Skeletal muscle tissue (tissue), 4 donors: Measurements from ENCODE around the gene CCDC24. TPM values are rescaled to one million over a fixed set of nuclear protein-coding genes. Genes with fewer than 3 reads are reported as not detected.

ENCODE experiments used
- H3K27ac ChIP-seq: one replicate; pipeline ENCODE4 v1.7.0; 2013; ENCODE audit warnings: mild to moderate bottlenecking, low read depth, low read length, inconsistent platforms
- H3K27me3 ChIP-seq, 3 donors: one replicate each; pipeline ENCODE4 v1.7.0; 2013; ENCODE audit warnings: low read length in 3 of 3; ENCODE audit not compliant: control insufficient read depth in 3 of 3, insufficient read depth in 3 of 3
- H3K36me3 ChIP-seq, 3 donors: one replicate each; pipeline ENCODE4 v1.7.0; 2013; ENCODE audit warnings: low read length in 3 of 3; ENCODE audit not compliant: control insufficient read depth in 3 of 3, insufficient read depth in 3 of 3
- H3K4me1 ChIP-seq, 3 donors: one replicate each; pipeline ENCODE4 v1.7.0; 2013; ENCODE audit warnings: low read length in 3 of 3, mild to moderate bottlenecking in 3 of 3; ENCODE audit not compliant: control insufficient read depth in 3 of 3, insufficient read depth in 3 of 3
- H3K4me3 ChIP-seq, 3 donors: one replicate each; pipeline ENCODE4 v1.7.0; 2013; ENCODE audit warnings: low read length in 3 of 3
- H3K9ac ChIP-seq, 3 donors: one replicate each; pipeline ENCODE4 v1.7.0; 2013; ENCODE audit warnings: low read length in 3 of 3, mild to moderate bottlenecking in 3 of 3, moderate library complexity in 2 of 3, low read depth in 1 of 3
- H3K9me3 ChIP-seq, 3 donors: one replicate each; pipeline ENCODE4 v1.7.0; 2013; ENCODE audit warnings: low read length in 3 of 3; ENCODE audit not compliant: control insufficient read depth in 3 of 3
- total RNA-seq: library from RNA; depleted of rRNA; stranded (reverse); fragments of >200 nt; gene quantifications from one replicate; pipeline ENCODE4 v1.2.3, GENCODE V29; 2014
- donor health status: Osteomylitis.

The CCDC24 gene
- total RNA-seq, 1 donor from 2014 or later: under 0.01 TPM

GRCh38 chr1:43971336-43971980 lies 19.9 kb upstream of the CCDC24 start:
- Histone ChIP-seq H3K27ac (peak overlapping the region; percentile 54), H3K9me3 (no peaks in the 10 kb centered on the region), H3K4me1 (peaks cover 51 to 61% (median 60%) of the 10 kb centered on the region in 3 donors), H3K4me3 (peak overlapping the region in 1 of 3 donors; percentile 98), H3K27me3 (no peaks in the 10 kb centered on the region), H3K36me3 (peaks cover 24 to 39% (median 27%) of the 10 kb centered on the region in 3 donors), H3K9ac (peak overlapping the region in 1 of 3 donors; percentile 54)

GRCh38 chr1:43973981-43974442 lies 17.4 kb upstream of the CCDC24 start:
- Histone ChIP-seq H3K9ac (peak overlapping the region; percentile 80 to 95 (median 94)), H3K9me3 (no peaks in the 10 kb centered on the region), H3K4me3 (peak overlapping the region; percentile 86 to 94 (median 90)), H3K27me3 (no peaks in the 10 kb centered on the region), H3K36me3 (peaks cover 25 to 45% (median 32%) of the 10 kb centered on the region in 3 donors), H3K4me1 (peaks cover 69 to 84% (median 80%) of the 10 kb centered on the region in 3 donors), H3K27ac (peak overlapping the region; percentile 96)

- no peaks in the 10 kb centered on the region for H3K27me3 ChIP-seq
- peak within 1 kb of the TSS; percentile 90 to 95 (median 94) for H3K9ac ChIP-seq
- no peaks in the 10 kb centered on the region for H3K9me3 ChIP-seq
- peak within 1 kb of the TSS; percentile 96 for H3K27ac ChIP-seq
- H3K4me1 ChIP-seq: peaks cover 66 to 84% (median 79%) of the 10 kb centered on the region in 3 donors
- peaks cover 25 to 45% (median 32%) of the 10 kb centered on the region in 3 donors for H3K36me3 ChIP-seq
- peak within 1 kb of the TSS; percentile 88 to 94 (median 90) for H3K4me3 ChIP-seq
These were observed 16.8 kb upstream of the CCDC24 start, which contains the start of gene ATP6V0B for GRCh38 chr1:43974443-43975248. Gene ATP6V0B (plus strand): TSS chr1:43974960. CDS start chr1:43975041, 81 bp downstream.

- peak overlapping the region; percentile 96 for H3K27ac ChIP-seq
- peak overlapping the region; percentile 90 to 95 (median 94) for H3K9ac ChIP-seq
- peaks cover 68 to 86% (median 82%) of the 10 kb centered on the region in 3 donors for H3K4me1 ChIP-seq
- H3K36me3 ChIP-seq: peaks cover 25 to 43% (median 32%) of the 10 kb centered on the region in 3 donors
- no peaks in the 10 kb centered on the region for H3K27me3 ChIP-seq
- H3K4me3 ChIP-seq: peak overlapping the region; percentile 88 to 94 (median 90)
- H3K9me3 ChIP-seq: no peaks in the 10 kb centered on the region
These were observed 16.0 kb upstream of the CCDC24 start for GRCh38 chr1:43975249-43975961.

- Histone ChIP-seq H3K9ac (peak overlapping the region in 2 of 3 donors; percentile 94 to 95), H3K9me3 (no peaks in the 10 kb centered on the region), H3K36me3 (peaks cover 25 to 39% (median 32%) of the 10 kb centered on the region in 3 donors), H3K4me1 (peaks cover 64 to 86% (median 78%) of the 10 kb centered on the region in 3 donors), H3K27ac (peak overlapping the region; percentile 96), H3K4me3 (peak overlapping the region; percentile 88 to 94 (median 90)), H3K27me3 (no peaks in the 10 kb centered on the region)
These were observed 15.4 kb upstream of the CCDC24 start for GRCh38 chr1:43976045-43976444.

GRCh38 chr1:43976890-43977289 lies 14.5 kb upstream of the CCDC24 start:
- H3K4me1 ChIP-seq: peaks cover 55 to 78% (median 70%) of the 10 kb centered on the region in 3 donors
- peaks cover 26 to 35% (median 30%) of the 10 kb centered on the region in 3 donors for H3K36me3 ChIP-seq
- H3K27ac ChIP-seq: no peak overlapping the region
- H3K9me3 ChIP-seq: no peaks in the 10 kb centered on the region
- no peak overlapping the region for H3K4me3 ChIP-seq
- H3K27me3 ChIP-seq: no peaks in the 10 kb centered on the region
- H3K9ac ChIP-seq: peak overlapping the region in 1 of 3 donors; percentile 94

GRCh38 chr1:43977376-43978263 lies 13.8 kb upstream of the CCDC24 start:
- Histone ChIP-seq H3K27ac (peak overlapping the region; percentile 19), H3K27me3 (no peaks in the 10 kb centered on the region), H3K4me1 (peaks cover 51 to 71% (median 62%) of the 10 kb centered on the region in 3 donors), H3K9ac (peak overlapping the region in 1 of 3 donors; percentile 16), H3K9me3 (no peaks in the 10 kb centered on the region), H3K36me3 (peaks cover 21 to 28% (median 27%) of the 10 kb centered on the region in 3 donors), H3K4me3 (no peak overlapping the region)

- peak overlapping the region in 1 of 3 donors; percentile 16 for H3K9ac ChIP-seq
- peak overlapping the region in 1 of 3 donors; percentile 71 for H3K4me3 ChIP-seq
- peak overlapping the region; percentile 19 for H3K27ac ChIP-seq
- H3K4me1 ChIP-seq: peaks cover 51 to 65% (median 56%) of the 10 kb centered on the region in 3 donors
- no peaks in the 10 kb centered on the region for H3K9me3 ChIP-seq
- H3K36me3 ChIP-seq: peaks cover 20 to 27% (median 27%) of the 10 kb centered on the region in 3 donors
- H3K27me3 ChIP-seq: no peaks in the 10 kb centered on the region
These were observed 13.2 kb upstream of the CCDC24 start for GRCh38 chr1:43978264-43978550.
